ENCODE data around the gene SLC9B2.
"Not testable (repeated sequence)": the region's sequence is repeated elsewhere in the genome, so short reads cannot be mapped to it uniquely, and the experiment has no call there.

Gene SLC9B2

GRCh38 chr4:103018391-103019307 lies 57.9 kb downstream of the SLC9B2 start:
- DNase-seq: no peak

GRCh38 chr4:103012551-103012950 lies 64.0 kb downstream of the SLC9B2 start:
- no peak for DNase-seq

GRCh38 chr4:103012060-103012459 lies 64.5 kb downstream of the SLC9B2 start:
- DNase-seq: no peak

- no peak for DNase-seq
Observed at GRCh38 chr4:103011378-103012025, 65.1 kb downstream of the SLC9B2 start.

GRCh38 chr4:103010804-103011203 lies 65.8 kb downstream of the SLC9B2 start:
- DNase-seq: no peak

GRCh38 chr4:103008875-103009729 lies 67.5 kb downstream of the SLC9B2 start:
- no peak for DNase-seq

GRCh38 chr4:103002551-103002950 lies 74.0 kb downstream of the SLC9B2 start:
- DNase-seq: no peak

GRCh38 chr4:102994803-102995202 lies 81.8 kb downstream of the SLC9B2 start:
- DNase-seq: no peak

- DNase-seq: not testable (repeated sequence)
Observed at GRCh38 chr4:102993985-102994384, 82.6 kb downstream of the SLC9B2 start.

- no peak for DNase-seq
Observed at GRCh38 chr4:102988429-102989020, 88.0 kb downstream of the SLC9B2 start.

GRCh38 chr4:102981005-102981404 lies 95.6 kb downstream of the SLC9B2 start:
- DNase-seq: no peak
